Measurements from ENCODE around the gene UCHL3.

The UCHL3 gene

GRCh38 chr13:75550159-75550567, 572 bp downstream of the UCHL3 start:
- H3K4me3 ChIP-seq (ENCODE audit: insufficient read depth, low read depth, low read length): peak overlapping the region; percentile 80
- WGBS, 2 experiments: 3 to 10% methylated on average over 9 to 10 of the region's 10 CpGs
- H3K27ac ChIP-seq (ENCODE audit: insufficient read depth, low read depth, low read length, poor library complexity, severe bottlenecking): no peak overlapping the region
- no peaks in the 10 kb centered on the region for H3K9me3 ChIP-seq (ENCODE audit: control insufficient read depth, low read length)
- H3K36me3 ChIP-seq (ENCODE audit: control insufficient read depth, insufficient read depth, low read length): no peaks in the 10 kb centered on the region
- peaks cover 5% of the 10 kb centered on the region for H3K4me1 ChIP-seq (ENCODE audit: control insufficient read depth, insufficient read depth, low read length)
- H3K27me3 ChIP-seq (ENCODE audit: control insufficient read depth, insufficient read depth, low read length, poor library complexity, severe bottlenecking): no peaks in the 10 kb centered on the region

GRCh38 chr13:75554464-75554863, 4.9 kb downstream of the UCHL3 start:
- Histone ChIP-seq H3K9me3 (ENCODE audit: control insufficient read depth, low read length) (no peaks in the 10 kb centered on the region), H3K4me3 (ENCODE audit: insufficient read depth, low read depth, low read length) (no peak overlapping the region), H3K36me3 (ENCODE audit: control insufficient read depth, insufficient read depth, low read length) (no peaks in the 10 kb centered on the region), H3K4me1 (ENCODE audit: control insufficient read depth, insufficient read depth, low read length) (no peaks in the 10 kb centered on the region), H3K27ac (ENCODE audit: insufficient read depth, low read depth, low read length, poor library complexity, severe bottlenecking) (no peak overlapping the region), H3K27me3 (ENCODE audit: control insufficient read depth, insufficient read depth, low read length, poor library complexity, severe bottlenecking) (no peaks in the 10 kb centered on the region)
- 94 to 98% methylated on average over 1 of the region's 1 CpG for WGBS, 2 experiments

- no peaks in the 10 kb centered on the region for H3K4me1 ChIP-seq (ENCODE audit: control insufficient read depth, insufficient read depth, low read length)
- no peaks in the 10 kb centered on the region for H3K27me3 ChIP-seq (ENCODE audit: control insufficient read depth, insufficient read depth, low read length, poor library complexity, severe bottlenecking)
- WGBS, 2 experiments: 92 to 95% methylated on average over 3 of the region's 3 CpGs
- H3K27ac ChIP-seq (ENCODE audit: insufficient read depth, low read depth, low read length, poor library complexity, severe bottlenecking): no peak overlapping the region
- H3K4me3 ChIP-seq (ENCODE audit: insufficient read depth, low read depth, low read length): no peak overlapping the region
- no peaks in the 10 kb centered on the region for H3K36me3 ChIP-seq (ENCODE audit: control insufficient read depth, insufficient read depth, low read length)
- no peaks in the 10 kb centered on the region for H3K9me3 ChIP-seq (ENCODE audit: control insufficient read depth, low read length)
Measured at GRCh38 chr13:75554981-75555380, 5.4 kb downstream of the UCHL3 start.

- Histone ChIP-seq H3K4me1 (ENCODE audit: control insufficient read depth, insufficient read depth, low read length) (no peaks in the 10 kb centered on the region), H3K27me3 (ENCODE audit: control insufficient read depth, insufficient read depth, low read length, poor library complexity, severe bottlenecking) (no peaks in the 10 kb centered on the region), H3K36me3 (ENCODE audit: control insufficient read depth, insufficient read depth, low read length) (no peaks in the 10 kb centered on the region), H3K9me3 (ENCODE audit: control insufficient read depth, low read length) (no peaks in the 10 kb centered on the region), H3K4me3 (ENCODE audit: insufficient read depth, low read depth, low read length) (no peak overlapping the region), H3K27ac (ENCODE audit: insufficient read depth, low read depth, low read length, poor library complexity, severe bottlenecking) (no peak overlapping the region)
- WGBS, 2 experiments: 100% methylated on average over 1 of the region's 1 CpG; no CpG with 5 or more reads in 1 of the 2 experiments
Measured at GRCh38 chr13:75555836-75556235, 6.2 kb downstream of the UCHL3 start.

GRCh38 chr13:75556961-75557360, 7.4 kb downstream of the UCHL3 start:
- 93 to 94% methylated on average over 2 of the region's 2 CpGs for WGBS, 2 experiments
- Histone ChIP-seq H3K4me1 (ENCODE audit: control insufficient read depth, insufficient read depth, low read length) (no peaks in the 10 kb centered on the region), H3K4me3 (ENCODE audit: insufficient read depth, low read depth, low read length) (no peak overlapping the region), H3K36me3 (ENCODE audit: control insufficient read depth, insufficient read depth, low read length) (no peaks in the 10 kb centered on the region), H3K9me3 (ENCODE audit: control insufficient read depth, low read length) (no peaks in the 10 kb centered on the region), H3K27ac (ENCODE audit: insufficient read depth, low read depth, low read length, poor library complexity, severe bottlenecking) (no peak overlapping the region), H3K27me3 (ENCODE audit: control insufficient read depth, insufficient read depth, low read length, poor library complexity, severe bottlenecking) (no peaks in the 10 kb centered on the region)

GRCh38 chr13:75558145-75558840, 8.7 kb downstream of the UCHL3 start:
- no peak overlapping the region for H3K4me3 ChIP-seq (ENCODE audit: insufficient read depth, low read depth, low read length)
- WGBS, 2 experiments: 88 to 91% methylated on average over 1 of the region's 2 CpGs

GRCh38 chr13:75566658-75567057, 17.1 kb downstream of the UCHL3 start:
- H3K4me1 ChIP-seq (ENCODE audit: control insufficient read depth, insufficient read depth, low read length): no peaks in the 10 kb centered on the region
- no peak overlapping the region for H3K27ac ChIP-seq (ENCODE audit: insufficient read depth, low read depth, low read length, poor library complexity, severe bottlenecking)
- no peak overlapping the region for H3K4me3 ChIP-seq (ENCODE audit: insufficient read depth, low read depth, low read length)
- no peaks in the 10 kb centered on the region for H3K27me3 ChIP-seq (ENCODE audit: control insufficient read depth, insufficient read depth, low read length, poor library complexity, severe bottlenecking)
- no peaks in the 10 kb centered on the region for H3K36me3 ChIP-seq (ENCODE audit: control insufficient read depth, insufficient read depth, low read length)
- H3K9me3 ChIP-seq (ENCODE audit: control insufficient read depth, low read length): no peaks in the 10 kb centered on the region

More at GRCh38 chr13:75558145-75558840, 8.7 kb downstream of the UCHL3 start:
- Histone ChIP-seq H3K4me1 (ENCODE audit: control insufficient read depth, insufficient read depth, low read length) (no peaks in the 10 kb centered on the region), H3K27ac (ENCODE audit: insufficient read depth, low read depth, low read length, poor library complexity, severe bottlenecking) (no peak overlapping the region), H3K27me3 (ENCODE audit: control insufficient read depth, insufficient read depth, low read length, poor library complexity, severe bottlenecking) (no peaks in the 10 kb centered on the region), H3K9me3 (ENCODE audit: control insufficient read depth, low read length) (no peaks in the 10 kb centered on the region), H3K36me3 (ENCODE audit: control insufficient read depth, insufficient read depth, low read length) (no peaks in the 10 kb centered on the region)

- 96 to 100% methylated on average over 1 of the region's 1 CpG for WGBS, 2 experiments
- H3K9me3 ChIP-seq (ENCODE audit: control insufficient read depth, low read length): no peaks in the 10 kb centered on the region
- peaks cover 6% of the 10 kb centered on the region for H3K36me3 ChIP-seq (ENCODE audit: control insufficient read depth, insufficient read depth, low read length)
- H3K27me3 ChIP-seq (ENCODE audit: control insufficient read depth, insufficient read depth, low read length, poor library complexity, severe bottlenecking): no peaks in the 10 kb centered on the region
- no peaks in the 10 kb centered on the region for H3K4me1 ChIP-seq (ENCODE audit: control insufficient read depth, insufficient read depth, low read length)
- H3K4me3 ChIP-seq (ENCODE audit: insufficient read depth, low read depth, low read length): no peak overlapping the region
- H3K27ac ChIP-seq (ENCODE audit: insufficient read depth, low read depth, low read length, poor library complexity, severe bottlenecking): no peak overlapping the region
Measured at GRCh38 chr13:75569576-75569975, 20.0 kb downstream of the UCHL3 start.

- no peaks in the 10 kb centered on the region for H3K9me3 ChIP-seq (ENCODE audit: control insufficient read depth, low read length)
- no peaks in the 10 kb centered on the region for H3K27me3 ChIP-seq (ENCODE audit: control insufficient read depth, insufficient read depth, low read length, poor library complexity, severe bottlenecking)
- no peak overlapping the region for H3K4me3 ChIP-seq (ENCODE audit: insufficient read depth, low read depth, low read length)
- no peaks in the 10 kb centered on the region for H3K36me3 ChIP-seq (ENCODE audit: control insufficient read depth, insufficient read depth, low read length)
- H3K4me1 ChIP-seq (ENCODE audit: control insufficient read depth, insufficient read depth, low read length): no peaks in the 10 kb centered on the region
- WGBS, 2 experiments: 91 to 100% methylated on average over 2 to 3 of the region's 3 CpGs
- no peak overlapping the region for H3K27ac ChIP-seq (ENCODE audit: insufficient read depth, low read depth, low read length, poor library complexity, severe bottlenecking)
Measured at GRCh38 chr13:75579529-75579928, 29.9 kb downstream of the UCHL3 start.

- H3K9me3 ChIP-seq (ENCODE audit: control insufficient read depth, low read length): no peaks in the 10 kb centered on the region
- 92 to 94% methylated on average over 2 of the region's 2 CpGs for whole genome bisulfite sequencing, 2 experiments
Measured at GRCh38 chr13:75581874-75582640, 32.5 kb downstream of the UCHL3 start.

More at GRCh38 chr13:75581874-75582640, 32.5 kb downstream of the UCHL3 start:
- Histone ChIP-seq H3K36me3 (ENCODE audit: control insufficient read depth, insufficient read depth, low read length) (no peaks in the 10 kb centered on the region), H3K4me1 (ENCODE audit: control insufficient read depth, insufficient read depth, low read length) (no peaks in the 10 kb centered on the region), H3K27me3 (ENCODE audit: control insufficient read depth, insufficient read depth, low read length, poor library complexity, severe bottlenecking) (no peaks in the 10 kb centered on the region), H3K4me3 (ENCODE audit: insufficient read depth, low read depth, low read length) (no peak overlapping the region), H3K27ac (ENCODE audit: insufficient read depth, low read depth, low read length, poor library complexity, severe bottlenecking) (no peak overlapping the region)
